Measurements from ENCODE around the gene RAC3. TPM values are rescaled to one million over a fixed set of nuclear protein-coding genes. Genes with fewer than 3 reads are reported as not detected.
A peak's percentile ranks its signal among the peaks of the same experiment; 100 is the strongest.

Gene RAC3
- total RNA-seq, 1 experiment from 2014 or later, result 84.8 TPM

- H2BK120ac ChIP-seq (ENCODE audit: low read depth, low read length, poor library complexity, severe bottlenecking), result no peak overlapping the region
- no peak overlapping the region for H2BK5ac ChIP-seq (ENCODE audit: insufficient read length, low read length)
- H2AFZ ChIP-seq (ENCODE audit: low read length), result no peak overlapping the region
- H2BK12ac ChIP-seq (ENCODE audit: insufficient read length, low read depth, low read length), result no peak overlapping the region
- H2BK20ac ChIP-seq (ENCODE audit: low read depth, low read length, poor library complexity, severe bottlenecking), result no peak overlapping the region
- no peak overlapping the region for H3K56ac ChIP-seq (ENCODE audit: insufficient read length, low read depth, low read length)
- no peak overlapping the region for H4K8ac ChIP-seq (replicated peaks; ENCODE audit: insufficient read length, low read depth, low read length)
- Mint-ChIP-seq H3K9me3 (no peaks in the 10 kb centered on the region; a peak in 1 of 5 replicates), H3K27ac (peak overlapping the region in 1 of 3 experiments; percentile 49; a peak in 1 of 7 replicates), H3K27me3 (ENCODE audit: low read depth) (no peaks in the 10 kb centered on the region; the same call in 1 of the 2 replicates), H3K36me3 (ENCODE audit: insufficient read depth in 1 of 3, low read depth in 3 of 3) (peaks cover 6 to 23% (median 21%) of the 10 kb centered on the region in 3 experiments; a peak in 6 of 7 replicates), H3K4me3 (no peak overlapping the region), H3K4me1 (peaks cover 9 to 17% of the 10 kb centered on the region in 2 experiments; a peak in 3 of 4 replicates)
- no peak overlapping the region for H3K14ac ChIP-seq (ENCODE audit: insufficient read depth, low read length)
- no peak for TF ChIP-seq CTCF (conservative IDR thresholded peaks at IDR 0.05)
- DNase-seq, result no peak
- no peak overlapping the region for H3K23ac ChIP-seq (ENCODE audit: insufficient read length, low read depth, low read length)
- no peak overlapping the region for H3K4me2 ChIP-seq (ENCODE audit: insufficient read depth, insufficient read length, low read length)
- no peak overlapping the region for H2BK15ac ChIP-seq (ENCODE audit: low read depth, low read length)
- H3K9me3 ChIP-seq (ENCODE audit: control insufficient read depth, low read depth, low read length), result no peaks in the 10 kb centered on the region
- H3K79me1 ChIP-seq (ENCODE audit: insufficient read depth, low read depth, low read length, poor library complexity, severe bottlenecking), result peaks cover 2% of the 10 kb centered on the region
- no peak overlapping the region for H3K4ac ChIP-seq (ENCODE audit: low read depth, low read length)
- H3K23me2 ChIP-seq (ENCODE audit: insufficient read length, low read depth, low read length, poor library complexity, severe bottlenecking), result no peaks in the 10 kb centered on the region
- no peak overlapping the region for H3T11ph ChIP-seq (ENCODE audit: low read length)
- H3K4me1 ChIP-seq (ENCODE audit: insufficient read depth, low read length), result no peaks in the 10 kb centered on the region; the same call in 1 of the 2 replicates
- no peaks in the 10 kb centered on the region for H3K79me2 ChIP-seq (ENCODE audit: insufficient read depth, low read length)
- H4K20me1 ChIP-seq (ENCODE audit: control insufficient read depth, insufficient read depth, insufficient read length), result no peaks in the 10 kb centered on the region
- H3K27ac ChIP-seq (ENCODE audit: insufficient read length, low read depth, low read length), result no peak overlapping the region
- WGBS (ENCODE audit: extremely low coverage, insufficient read length, low lambda C conversion rate), result no CpG with 5 or more reads among the region's 24 CpGs
- no peak overlapping the region for H2AK5ac ChIP-seq (ENCODE audit: insufficient read length, low read length)
- no peak overlapping the region for H3K18ac ChIP-seq (ENCODE audit: insufficient read length, low read depth, low read length)
- H4K5ac ChIP-seq (ENCODE audit: insufficient read length, low read depth, low read length), result no peak overlapping the region
- no peak overlapping the region for H4K91ac ChIP-seq (ENCODE audit: insufficient read length, low read depth, low read length)
- H3K27me3 ChIP-seq (ENCODE audit: insufficient read depth, low read length), result no peaks in the 10 kb centered on the region
- no peak overlapping the region for H3K9ac ChIP-seq (ENCODE audit: extremely low read depth, insufficient read length, low read length)
These were observed 15.9 kb downstream of the RAC3 start for GRCh38 chr17:82047379-82047778.

Data from H9 (cell line).